GM19397 (cell line): ENCODE results near the gene HOTAIR.

Experiments used
- ATAC-seq: cut with Tn5 transposase; IDR thresholded peaks from one replicate; pipeline ENCODE4 v1.9.1; 2021; ENCODE audit warnings: mild to moderate bottlenecking, moderate library complexity; ENCODE audit not compliant: unreplicated experiment

The HOTAIR gene

DNA sequence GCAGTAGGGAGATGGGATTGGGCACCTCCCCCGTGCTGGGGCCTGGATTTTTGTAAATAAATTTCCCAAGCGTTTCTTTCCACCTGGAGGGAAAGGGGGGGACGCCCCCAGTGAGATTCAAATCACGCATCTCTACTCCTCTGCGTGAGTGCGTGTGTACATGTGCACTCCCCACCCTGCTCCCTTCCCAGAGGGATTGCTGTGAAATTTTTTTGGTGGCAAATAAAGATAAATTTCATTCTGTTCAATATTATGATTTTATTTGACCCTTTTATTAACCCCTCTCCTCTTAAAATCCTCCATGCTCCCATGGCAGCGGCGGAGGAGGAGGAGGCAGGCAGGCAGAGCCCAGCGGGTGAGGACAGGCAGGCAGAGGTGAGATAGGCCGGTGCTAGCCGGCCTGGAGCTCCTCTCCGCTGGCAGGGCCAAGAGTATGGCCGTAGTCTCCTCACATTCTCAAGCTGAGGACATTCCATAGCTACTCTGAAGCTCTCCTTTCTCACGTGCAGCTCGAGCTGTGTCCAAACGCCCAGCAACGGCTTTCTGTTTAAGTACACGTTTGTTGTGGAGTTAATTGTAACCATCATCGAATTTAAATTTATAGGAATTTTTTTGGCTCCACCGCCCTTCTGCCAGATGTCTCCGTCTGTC, 1.5 kb upstream of the HOTAIR start:
- ATAC-seq, result no peak

DNA sequence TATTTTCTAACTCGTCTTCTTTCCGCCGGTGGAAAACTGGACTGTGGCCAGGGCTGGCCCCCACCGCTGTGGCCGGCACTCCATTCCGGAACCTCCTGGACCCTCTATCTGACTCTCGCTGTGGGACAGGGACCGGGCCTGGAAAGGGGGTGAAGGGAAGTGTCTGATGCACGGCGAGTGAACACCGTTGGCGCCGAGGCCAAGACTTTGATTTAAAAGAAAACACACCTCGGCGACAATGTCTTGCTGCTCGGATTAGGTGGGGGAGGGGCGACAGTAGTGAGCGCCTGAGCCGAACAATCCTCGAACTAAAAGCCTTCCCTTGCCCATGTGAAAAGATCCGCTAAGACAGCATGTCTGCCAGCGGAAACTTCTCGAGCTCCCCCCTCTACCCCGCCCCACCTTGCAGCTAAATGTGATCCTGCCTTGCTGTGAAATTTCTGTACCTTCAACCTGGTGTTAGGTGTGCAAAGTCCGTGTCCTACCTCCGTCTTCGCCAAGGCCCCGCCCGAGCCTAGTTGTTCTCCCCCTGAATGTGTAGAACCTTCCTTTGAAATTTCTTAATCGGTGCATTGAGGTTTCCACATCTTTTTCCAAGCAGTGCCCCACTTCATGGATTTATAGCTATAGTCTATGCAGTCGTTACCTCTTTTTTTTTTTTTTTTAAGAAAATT, 862 bp upstream of the HOTAIR start:
- ATAC-seq, result no peak

- no peak for ATAC-seq
Measured at GRCh38 chr12:53975064-53975471, 314 bp upstream of the HOTAIR start.

DNA sequence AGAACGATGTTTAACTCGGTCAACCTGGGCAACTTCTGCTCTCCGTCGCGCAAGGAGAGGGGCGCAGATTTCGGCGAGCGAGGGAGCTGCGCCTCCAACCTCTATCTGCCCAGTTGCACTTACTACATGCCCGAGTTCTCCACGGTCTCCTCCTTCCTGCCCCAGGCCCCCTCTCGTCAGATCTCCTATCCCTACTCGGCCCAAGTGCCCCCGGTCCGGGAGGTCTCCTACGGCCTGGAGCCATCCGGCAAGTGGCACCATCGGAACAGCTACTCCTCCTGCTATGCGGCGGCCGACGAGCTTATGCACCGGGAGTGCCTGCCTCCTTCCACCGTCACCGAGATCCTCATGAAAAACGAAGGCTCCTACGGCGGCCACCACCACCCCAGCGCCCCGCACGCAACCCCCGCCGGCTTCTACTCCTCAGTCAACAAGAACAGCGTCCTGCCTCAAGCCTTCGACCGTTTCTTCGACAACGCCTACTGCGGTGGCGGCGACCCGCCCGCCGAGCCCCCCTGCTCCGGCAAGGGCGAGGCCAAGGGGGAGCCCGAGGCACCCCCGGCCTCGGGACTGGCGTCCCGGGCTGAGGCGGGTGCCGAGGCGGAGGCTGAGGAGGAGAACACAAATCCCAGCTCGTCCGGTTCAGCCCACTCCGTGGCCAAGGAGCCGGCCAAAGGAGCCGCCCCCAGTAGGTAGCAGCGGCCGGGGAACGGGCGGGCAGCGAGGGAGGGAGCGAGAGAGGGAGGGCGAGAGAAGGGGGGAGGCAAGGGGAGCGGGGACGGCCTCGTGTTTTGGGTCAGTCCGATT, 1.3 kb downstream of the HOTAIR start:
- no peak for ATAC-seq

- no peak for ATAC-seq
Measured at GRCh38 chr12:53972722-53973235, 2.0 kb downstream of the HOTAIR start, which contains the start of gene HOXC11. HOXC11 (plus strand) TSS chr12:53973126; CDS start chr12:53973242, 116 bp downstream.

DNA sequence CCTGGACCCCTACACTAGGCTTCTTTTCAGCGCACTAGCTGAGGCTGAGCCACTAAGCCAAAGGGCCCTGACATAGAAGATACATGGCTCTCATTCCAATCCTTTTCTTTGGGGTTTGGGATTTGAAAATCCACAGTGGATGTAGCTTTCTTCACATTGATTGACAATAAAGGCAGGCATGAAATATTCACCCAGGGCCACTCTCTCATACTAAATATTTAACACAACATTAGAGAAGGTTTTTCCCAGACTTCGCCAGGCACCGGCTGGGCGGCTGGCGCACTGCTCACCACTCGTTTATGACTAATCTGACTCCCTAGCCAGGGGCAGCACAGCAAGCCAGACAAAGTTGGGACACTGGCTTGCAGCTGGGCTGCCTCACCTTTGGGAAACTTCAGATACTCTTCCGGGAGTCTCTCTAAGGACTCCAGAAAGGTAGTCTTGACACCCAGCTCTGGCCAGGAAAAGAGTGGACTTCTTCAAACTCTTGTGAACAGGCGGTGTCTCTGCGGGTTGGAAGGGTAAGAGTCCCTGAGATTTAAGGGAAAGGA, 2.5 kb downstream of the HOTAIR start:
- no peak for ATAC-seq

- ATAC-seq, result no peak
Measured at GRCh38 chr12:53971686-53972085, 3.1 kb downstream of the HOTAIR start.

- no peak for ATAC-seq
Measured at GRCh38 chr12:53971129-53971528, 3.6 kb downstream of the HOTAIR start.

DNA sequence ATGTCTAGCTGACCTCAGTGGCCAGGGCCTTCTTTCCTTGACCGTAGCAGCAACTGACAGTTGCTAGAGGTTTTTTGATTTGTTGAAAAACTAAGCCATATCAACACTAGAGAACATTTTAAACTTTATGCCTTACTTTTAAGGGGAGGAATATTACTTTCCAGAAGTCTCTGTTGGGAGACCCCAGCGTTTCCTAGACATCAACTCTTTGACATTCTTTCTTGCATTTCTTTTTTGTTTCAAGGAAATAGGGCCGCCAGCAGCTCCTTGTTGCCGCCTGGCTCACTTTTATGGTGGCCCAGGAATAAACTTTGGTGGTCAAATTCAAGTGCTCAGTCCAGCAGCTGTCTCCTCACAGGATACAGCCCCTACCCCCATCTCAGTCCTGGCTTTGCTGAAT, 4.3 kb downstream of the HOTAIR start:
- no peak for ATAC-seq

DNA sequence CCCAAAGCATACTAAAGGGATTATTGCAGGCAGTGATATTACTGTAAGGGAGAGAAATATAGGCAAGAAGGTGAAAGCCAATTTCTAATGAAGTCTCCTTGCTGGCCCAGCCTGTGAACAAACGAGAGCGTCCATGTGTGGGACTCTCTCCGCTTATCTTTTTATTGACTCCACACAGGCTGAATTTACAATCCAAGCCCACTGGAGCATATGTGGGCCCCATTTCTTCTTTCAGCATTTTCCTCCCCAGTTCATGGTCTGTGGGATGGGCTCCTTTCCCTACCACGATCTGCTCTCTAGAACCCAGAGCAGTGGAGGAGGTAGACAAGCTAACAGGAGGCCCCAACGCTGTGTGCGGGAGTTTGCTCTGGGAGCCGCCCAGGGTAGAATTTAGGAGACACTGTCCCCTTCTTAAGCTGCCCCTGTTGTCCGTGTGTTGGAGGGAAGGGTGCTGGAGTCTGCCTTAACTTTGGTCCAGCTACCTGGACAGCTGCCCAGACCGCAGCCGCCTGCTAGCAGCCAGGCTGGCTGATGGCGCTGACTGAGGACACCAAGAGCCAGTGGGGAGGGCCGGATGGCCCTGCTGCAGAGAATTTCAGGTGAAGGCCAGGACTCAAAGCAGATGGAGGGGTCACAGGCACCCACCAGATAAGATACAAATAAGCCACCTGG, 5.0 kb downstream of the HOTAIR start:
- ATAC-seq, result no peak

- no peak for ATAC-seq
Measured at GRCh38 chr12:53968214-53969127, 6.3 kb downstream of the HOTAIR start.

DNA sequence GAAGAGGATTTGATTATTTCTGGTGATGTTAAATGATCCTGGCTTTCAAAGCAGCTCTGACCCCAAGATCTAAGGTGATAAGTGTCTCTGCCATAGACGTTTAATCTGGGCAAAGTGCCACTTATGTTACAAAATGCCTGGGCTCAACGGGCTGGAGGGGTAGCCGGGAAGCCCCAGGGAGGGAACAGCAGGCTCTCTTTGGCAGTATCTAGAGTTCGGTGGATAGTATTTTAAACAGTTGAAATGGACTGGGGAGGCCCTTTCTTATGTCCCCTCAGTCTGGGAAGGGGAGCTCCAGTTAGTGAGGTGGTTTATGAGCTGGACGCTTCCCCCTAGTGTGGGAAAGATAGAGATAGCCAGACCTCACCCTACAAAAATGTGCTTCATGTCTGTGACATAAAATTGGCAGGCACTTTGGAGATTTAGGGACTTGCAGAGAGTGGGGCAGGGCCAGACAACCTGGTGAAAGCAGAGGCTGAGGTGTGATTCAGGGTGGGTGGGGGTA, 7.3 kb downstream of the HOTAIR start:
- ATAC-seq, result no peak

DNA sequence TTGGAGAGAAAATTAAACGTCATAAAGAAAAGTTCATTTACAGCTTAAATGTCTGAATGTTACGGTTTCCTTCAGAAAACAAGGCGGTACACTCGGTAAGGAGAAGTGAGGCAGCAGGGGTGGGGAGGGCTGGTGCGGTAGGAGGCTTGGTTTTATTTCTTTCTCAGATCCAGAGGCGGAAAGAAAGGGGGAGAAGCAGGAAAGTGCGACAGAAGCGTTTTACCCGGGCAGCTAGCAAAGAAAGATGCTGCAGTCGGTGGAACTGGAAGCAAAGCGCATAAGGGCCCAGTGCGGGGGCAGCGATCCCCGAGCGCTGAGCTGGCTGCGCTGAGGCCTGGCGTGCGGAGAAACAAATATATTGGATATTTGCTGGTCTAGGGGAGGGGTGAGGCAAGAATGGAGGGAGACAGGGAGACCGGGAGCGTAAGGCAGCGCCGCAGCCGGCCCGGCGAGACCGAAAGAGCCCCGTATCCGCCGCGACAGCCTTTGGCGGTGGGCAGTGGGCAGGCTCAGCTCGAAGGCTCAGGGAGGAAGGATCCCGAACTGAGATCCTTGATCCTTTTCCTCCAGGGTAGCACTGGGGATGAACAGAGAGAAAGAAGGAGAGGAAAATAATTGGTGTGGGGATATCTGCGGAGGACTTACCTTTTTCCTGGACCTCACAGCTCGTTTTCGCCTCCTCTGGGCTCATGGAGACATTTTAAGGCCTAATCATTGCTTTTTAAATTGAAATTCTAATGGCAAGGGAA, 8.2 kb downstream of the HOTAIR start:
- ATAC-seq, result no peak

DNA sequence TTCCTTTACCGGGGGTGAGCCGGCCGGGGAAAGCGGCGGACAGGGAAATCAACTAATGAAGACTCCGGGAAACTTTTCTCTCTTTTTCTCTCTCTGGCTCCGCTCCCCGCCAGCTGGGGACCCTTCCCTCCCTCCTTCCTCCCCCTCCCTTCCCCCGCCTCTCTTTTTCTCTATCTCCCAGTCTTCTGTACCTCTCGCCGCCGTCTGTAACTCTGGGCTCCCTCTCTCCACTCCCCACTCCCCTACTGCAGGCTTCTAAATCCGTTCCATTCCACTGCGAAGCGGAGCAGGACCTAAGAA, 8.7 kb downstream of the HOTAIR start:
- ATAC-seq, result no peak

DNA sequence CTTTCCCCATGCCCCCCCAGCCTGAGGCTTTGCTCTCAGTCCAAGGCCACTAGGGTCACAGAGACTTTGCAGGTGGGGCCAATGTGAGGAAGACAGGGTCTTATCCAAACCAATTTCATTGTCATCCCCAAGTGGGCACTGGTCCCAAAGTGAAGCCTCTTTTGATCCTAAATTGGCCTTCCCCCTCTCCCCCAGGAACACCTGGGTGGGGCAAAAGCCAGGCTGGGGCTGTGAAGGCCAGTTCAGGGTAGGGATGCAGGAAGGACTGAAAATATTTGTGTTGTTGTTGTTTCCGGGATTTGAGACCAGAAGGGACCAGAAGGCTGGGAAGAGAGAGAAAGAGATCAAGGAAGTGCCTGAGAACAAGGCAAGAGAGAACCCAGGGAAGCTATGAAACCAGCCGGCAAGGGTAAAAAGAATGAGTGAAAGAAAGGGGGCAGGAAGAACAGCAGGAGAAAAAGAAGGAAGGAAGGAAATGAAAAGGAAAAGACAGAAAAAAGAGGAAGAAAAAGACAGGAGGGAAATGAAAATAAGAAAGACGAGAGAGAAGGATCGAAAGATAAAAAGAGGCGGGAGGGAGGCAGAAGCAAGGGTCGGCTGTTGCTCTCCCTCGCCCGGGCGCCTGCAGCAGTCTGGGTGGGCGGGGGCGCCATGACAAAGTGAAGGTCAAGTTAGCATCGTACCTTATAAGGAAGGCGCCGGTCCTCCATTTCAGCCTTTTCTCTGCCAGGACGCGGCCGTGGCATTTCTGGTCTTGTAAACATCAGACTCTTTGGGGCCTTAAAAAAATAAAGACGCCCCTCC, 9.3 kb downstream of the HOTAIR start:
- ATAC-seq, result no peak

- no peak for ATAC-seq
Measured at GRCh38 chr12:53964315-53964713, 10.4 kb downstream of the HOTAIR start.

DNA sequence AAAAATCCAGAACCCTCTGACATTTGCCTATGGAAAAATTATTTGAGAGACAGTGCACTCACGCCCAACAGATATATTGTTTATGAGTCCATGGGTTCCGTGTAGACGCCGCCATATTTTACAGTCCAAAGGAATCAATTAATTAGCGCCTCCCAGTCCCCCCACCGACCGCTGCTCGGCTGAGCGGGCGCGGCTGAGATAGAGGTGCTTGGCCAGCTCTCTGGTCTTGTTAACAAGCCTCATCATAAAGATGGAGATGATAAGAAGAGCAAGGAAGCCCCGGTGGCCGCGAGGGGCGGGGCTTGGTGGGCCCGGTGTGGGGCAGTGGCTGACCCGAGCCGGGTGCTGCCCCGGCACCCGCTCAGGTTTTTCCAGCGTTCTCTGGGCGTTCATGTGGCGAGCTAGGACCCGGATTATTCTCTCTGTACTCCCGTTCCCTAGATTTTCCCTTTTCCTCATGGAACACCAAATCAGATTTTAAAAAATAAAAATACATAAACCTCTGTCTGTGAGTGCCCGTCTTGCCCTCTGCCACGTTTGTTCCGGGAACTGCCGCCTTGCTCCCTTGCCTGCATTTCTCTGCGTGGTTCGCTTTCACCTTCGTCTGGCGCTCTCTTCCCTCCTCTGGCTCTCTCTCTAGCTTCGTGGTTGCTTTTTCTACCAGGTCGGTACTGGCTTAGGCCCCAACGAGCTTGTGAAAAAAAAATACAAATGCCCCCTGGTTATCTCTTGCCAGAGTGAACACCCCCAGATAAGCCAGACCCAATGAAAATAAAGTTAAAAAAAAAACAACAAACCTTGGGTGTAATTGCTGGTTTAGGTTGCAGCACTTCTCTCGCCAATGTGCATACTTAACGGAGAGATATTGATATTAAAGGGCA, 11.1 kb downstream of the HOTAIR start:
- no peak for ATAC-seq
